ENCODE data around the gene LRRC71.

LRRC71 gene

DNA sequence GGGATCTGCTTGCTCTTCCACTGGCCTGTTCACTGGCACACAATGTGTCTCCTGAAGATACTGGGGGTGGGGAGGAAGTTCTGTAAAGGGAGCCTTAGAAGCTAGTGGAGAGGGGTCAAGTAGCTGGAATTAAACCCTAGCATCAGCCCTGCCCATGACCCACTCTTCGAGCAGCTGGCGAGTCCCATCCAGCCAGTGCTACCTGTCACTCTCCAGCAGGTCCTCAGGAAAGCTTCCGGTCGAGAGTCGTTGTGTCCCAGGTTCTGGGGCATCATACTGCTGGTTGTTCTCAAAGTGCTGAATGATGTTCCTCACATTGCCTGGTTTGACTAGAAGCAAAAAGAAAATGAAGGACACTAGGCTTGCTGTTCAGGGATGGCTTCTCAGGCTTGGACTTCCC is 30.9 kb downstream of the LRRC71 start (continued):
- TF ChIP-seq ZNF223 (tag by site-specific recombination; IDR thresholded peaks at IDR 0.05) (no peak), ZIC2 (tag by site-specific recombination; IDR thresholded peaks at IDR 0.05) (no peak), PATZ1 (tag by site-specific recombination; IDR thresholded peaks at IDR 0.05) (no peak), ZNF24 (tag by site-specific recombination; IDR thresholded peaks at IDR 0.05) (no peak), ZNF596 (tag by site-specific recombination; IDR thresholded peaks at IDR 0.05) (no peak), MZF1 (tag by site-specific recombination; IDR thresholded peaks at IDR 0.05; ENCODE audit: borderline replicate concordance) (no peak), KLF8 (tag by site-specific recombination; IDR thresholded peaks at IDR 0.05) (no peak), ZNF549 (tag by site-specific recombination; IDR thresholded peaks at IDR 0.05) (no peak), ZNF837 (tag by site-specific recombination; IDR thresholded peaks at IDR 0.05) (no peak), SP2 (tag by site-specific recombination; IDR thresholded peaks at IDR 0.05) (no peak), ZNF175 (tag by site-specific recombination; IDR thresholded peaks at IDR 0.05) (no peak), HOXC10 (CRISPR knock-in tag; IDR thresholded peaks at IDR 0.05) (no peak), KLF1 (tag by site-specific recombination; IDR thresholded peaks at IDR 0.05) (no peak)
- TF ChIP-seq, protein P1, sequence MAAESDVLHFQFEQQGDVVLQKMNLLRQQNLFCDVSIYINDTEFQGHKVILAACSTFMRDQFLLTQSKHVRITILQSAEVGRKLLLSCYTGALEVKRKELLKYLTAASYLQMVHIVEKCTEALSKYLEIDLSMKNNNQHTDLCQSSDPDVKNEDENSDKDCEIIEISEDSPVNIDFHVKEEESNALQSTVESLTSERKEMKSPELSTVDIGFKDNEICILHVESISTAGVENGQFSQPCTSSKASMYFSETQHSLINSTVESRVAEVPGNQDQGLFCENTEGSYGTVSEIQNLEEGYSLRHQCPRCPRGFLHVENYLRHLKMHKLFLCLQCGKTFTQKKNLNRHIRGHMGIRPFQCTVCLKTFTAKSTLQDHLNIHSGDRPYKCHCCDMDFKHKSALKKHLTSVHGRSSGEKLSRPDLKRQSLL (tag by site-specific recombination; IDR thresholded peaks at IDR 0.05), result no peak

- H3K9me3 ChIP-seq (ENCODE audit: control insufficient read depth, insufficient read depth, low read depth, low read length), result no peaks in the 10 kb centered on the region
- H3K27ac ChIP-seq (ENCODE audit: extremely low read depth, low read depth, low read length), result no peak overlapping the region
- H3K4me1 ChIP-seq (ENCODE audit: control insufficient read depth, insufficient read depth, low read length), result no peaks in the 10 kb centered on the region
- ChIA-PET POLR2A (interaction anchor here (0.7 kb wide), 1 partner anchor 115 kb away, joined by 12 read pairs; no protein-coding TSS in a partner anchor), CTCF (interaction anchor here (0.6 to 1.5 kb wide), 2 partner anchors 16 to 33 kb away, joined by 3 to 5 read pairs; partner anchors contain the start of gene LRRC71)
- no peak for TF ChIP-seq ZNF2 (tag by site-specific recombination; IDR thresholded peaks at IDR 0.05)
- no peak for TF ChIP-seq MYNN (tag by site-specific recombination; IDR thresholded peaks at IDR 0.05; ENCODE audit: borderline replicate concordance)
- TF ChIP-seq ZNF16 (tag by site-specific recombination; IDR thresholded peaks at IDR 0.05; ENCODE audit: low read depth), result no peak
- TF ChIP-seq ZNF488 (tag by site-specific recombination; IDR thresholded peaks at IDR 0.05), result no peak
- TF ChIP-seq ZNF777 (tag by site-specific recombination; IDR thresholded peaks at IDR 0.05; ENCODE audit: borderline replicate concordance), result no peak
- peaks cover 16 to 95% of the 10 kb centered on the region in 2 experiments for H3K36me3 ChIP-seq (ENCODE audit: control insufficient read depth in 2 of 2, insufficient read depth in 1 of 2, low read length in 2 of 2)
- H3K4me3 ChIP-seq (ENCODE audit: low read depth, low read length), result no peak overlapping the region
These were observed 33.1 kb downstream of the LRRC71 start for GRCh38 chr1:156953571-156953970.

DNA sequence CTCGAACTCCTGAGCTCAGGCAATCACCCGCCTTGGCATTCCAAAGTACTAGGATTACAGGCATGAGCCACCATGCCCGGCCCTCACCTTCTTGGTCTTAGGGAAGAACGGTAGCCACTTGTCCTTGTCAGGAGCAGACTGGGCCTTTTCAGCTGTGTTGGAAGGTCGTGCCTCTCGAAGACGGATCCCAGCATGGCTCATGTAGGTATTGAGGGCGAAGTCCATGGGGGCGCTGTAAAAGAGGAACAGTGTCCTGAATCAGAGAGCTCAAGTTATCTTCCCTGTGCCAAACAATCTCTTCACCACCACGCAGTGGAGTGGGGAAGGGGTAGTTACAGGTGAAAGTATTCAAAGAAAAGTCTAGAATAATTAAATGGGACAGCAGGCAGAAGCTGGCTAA is 35.9 kb downstream of the LRRC71 start:
- Histone ChIP-seq H3K4me1 (ENCODE audit: control insufficient read depth, insufficient read depth, low read length) (no peaks in the 10 kb centered on the region), H3K9me3 (ENCODE audit: control insufficient read depth, insufficient read depth, low read depth, low read length) (no peaks in the 10 kb centered on the region), H3K36me3 (ENCODE audit: control insufficient read depth in 2 of 2, insufficient read depth in 1 of 2, low read length in 2 of 2) (peaks cover 8 to 93% of the 10 kb centered on the region in 2 experiments), H3K27ac (ENCODE audit: extremely low read depth, low read depth, low read length) (no peak overlapping the region), H3K4me3 (ENCODE audit: low read depth, low read length) (no peak overlapping the region)
- POLR2A ChIA-PET, result no interaction called here
- TF ChIP-seq ZNF248 (tag by site-specific recombination; IDR thresholded peaks at IDR 0.05), result no peak
- CTCF ChIA-PET, result interaction anchor here (0.6 to 1.7 kb wide), 4 partner anchors 12 to 65 kb away, joined by 3 to 4 read pairs (median 3); no protein-coding TSS in a partner anchor
